K562 (cell line): ENCODE results near the gene DIS3L2. TPM values are rescaled to one million over a fixed set of nuclear protein-coding genes. Genes with fewer than 3 reads are reported as not detected.
A peak's percentile ranks its signal among the peaks of the same experiment; 100 is the strongest.

Experiments
- ATAC-seq: fragments of 200-7000 bp; cut with Tn5 transposase; 3 replicates; pipeline ENCODE4 v1.9.1; 2020; ENCODE audit warnings: moderate library complexity
- BruUV-seq: library from RNA; stranded (reverse); fragments of 400-500 nt; replicated peaks from 2 replicates; lab custom pipeline; 2021; lab: Mats Ljungman, UMichigan
- CTCF ChIA-PET: fragments of 300-600 bp; formaldehyde crosslinking; extraction: SDS; loops from one replicate; lab custom pipeline; 2021; ENCODE audit warnings: low intra/inter-chr PET ratio; lab: Yijun Ruan, JAX
- POLR2A ChIA-PET: fragments of 300-600, 350-650 bp; sonication (Branson Sonifier 250); formaldehyde crosslinking; extraction: SDS; loops from one replicate; lab custom pipeline; 2021; ENCODE audit warnings: antibody characterized with exemption, inconsistent platforms; lab: Yijun Ruan, JAX
- DNase-seq, 4 experiments: peaks; one replicate each; pipeline versions ENCODE4 v3.0.0 to v3.0.0-alpha.2; 2011 to 2018; ENCODE audit warnings: low spot score in 3 of 4, mixed read lengths in 3 of 4; ENCODE audit errors: extremely low read depth in 1 of 4
- FAIRE-seq: peaks from 2 replicates; lab custom pipeline; 2011; peaks lifted over from hg19 to GRCh38; lab: Jason Lieb, UNC
- H2AFZ ChIP-seq: 2 replicates; pipeline ENCODE4 v1.6.0; 2011; ENCODE audit warnings: low read depth, low read length, control low read depth, inconsistent platforms
- H3K27ac ChIP-seq: fragments of 200-600 bp; 3 replicates; pipeline ENCODE4 v1.8.0; 2011; ENCODE audit warnings: low read depth, mild to moderate bottlenecking, control low read depth, inconsistent platforms, low read length, moderate library complexity, mixed read lengths; ENCODE audit errors: extremely low read depth
- H3K27me3 ChIP-seq, 2 experiments: fragments of 300-600 bp in 1 of 2; 2 replicates in 1 of 2; 3 replicates in 1 of 2; pipeline versions ENCODE4 v1.6.0 to v1.8.0; 2011; ENCODE audit warnings: inconsistent platforms in 2 of 2, low read length in 2 of 2, mild to moderate bottlenecking in 1 of 2, mixed read lengths in 1 of 2, moderate library complexity in 1 of 2; ENCODE audit not compliant: control insufficient read depth in 2 of 2, insufficient read depth in 2 of 2
- H3K36me3 ChIP-seq: fragments of 300-600 bp; 3 replicates; pipeline ENCODE4 v1.8.0; 2011; ENCODE audit warnings: mild to moderate bottlenecking, low read length, inconsistent platforms; ENCODE audit not compliant: control insufficient read depth, insufficient read depth
- H3K4me1 ChIP-seq, 2 experiments: fragments of 200-600 bp in 1 of 2; replicated peaks in 1 of 2; 2 replicates in 1 of 2; 3 replicates in 1 of 2; pipeline versions ENCODE4 v1.5.1 to v1.8.0; 2011; ENCODE audit warnings: inconsistent platforms in 2 of 2, low read length in 2 of 2, mild to moderate bottlenecking in 1 of 2, mixed read lengths in 1 of 2, moderate library complexity in 1 of 2; ENCODE audit not compliant: control insufficient read depth in 2 of 2, insufficient read depth in 2 of 2
- H3K4me2 ChIP-seq: 2 replicates; pipeline ENCODE4 v1.6.1; 2011; ENCODE audit warnings: low read length, control low read depth, inconsistent platforms, mixed read lengths; ENCODE audit not compliant: insufficient read depth
- H3K4me3 ChIP-seq: fragments of 200-600 bp; sonication (generic), shearing (Covaris generic); 2 replicates; pipeline ENCODE4 v1.5.1; 2016; ENCODE audit warnings: control low read depth, inconsistent platforms
- H3K79me2 ChIP-seq: fragments of 200-600 bp; 3 replicates; pipeline ENCODE4 v1.8.0; 2011; ENCODE audit warnings: low read length, inconsistent platforms; ENCODE audit not compliant: control insufficient read depth, insufficient read depth
- H3K9ac ChIP-seq, 2 experiments: 2 replicates each; pipeline versions ENCODE4 v1.6.0 to v1.6.1; 2011; ENCODE audit warnings: low read depth in 2 of 2, low read length in 2 of 2, control low read depth in 1 of 2, inconsistent platforms in 1 of 2, mild to moderate bottlenecking in 1 of 2, mixed read lengths in 1 of 2; ENCODE audit not compliant: insufficient read depth in 1 of 2
- H3K9me1 ChIP-seq: one replicate; pipeline ENCODE4 v1.6.0; 2011; ENCODE audit warnings: inconsistent platforms, mild to moderate bottlenecking, low read length, moderate library complexity; ENCODE audit not compliant: control insufficient read depth, insufficient read depth
- H3K9me3 ChIP-seq: replicated peaks from 2 replicates; pipeline ENCODE4 v1.5.1; 2011; ENCODE audit warnings: low read depth, low read length, inconsistent platforms; ENCODE audit not compliant: control insufficient read depth, insufficient read depth
- H4K20me1 ChIP-seq: replicated peaks from 2 replicates; pipeline ENCODE4 v1.6.1; 2011; ENCODE audit warnings: low read length, inconsistent platforms, mixed read lengths; ENCODE audit not compliant: control insufficient read depth, insufficient read depth
- BCOR ChIP-seq: fragments of 450-650 bp; IDR thresholded peaks from 2 replicates; pipeline ENCODE4 v1.6.1; 2016
- CBFA2T2 ChIP-seq: fragments of 450-650 bp; conservative IDR thresholded peaks from 2 replicates; pipeline ENCODE4 v1.6.1; 2017; ENCODE audit warnings: mild to moderate bottlenecking
- ETV6 ChIP-seq, 3 experiments: fragments of 150-350 bp in 1 of 3; sonication (generic) in 1 of 3; formaldehyde crosslinking in 1 of 3; IDR thresholded peaks; 2 replicates each; pipeline versions ENCODE4 v1.6.1 to v1.8.0; 2014 to 2022; ENCODE audit warnings: borderline replicate concordance in 2 of 3, low read depth in 2 of 3, antibody characterized with exemption in 1 of 3, low read length in 1 of 3, mild to moderate bottlenecking in 1 of 3, missing genetic modification reagents in 1 of 3
- FOXP1 ChIP-seq: sonication (generic); formaldehyde crosslinking; IDR thresholded peaks from 2 replicates; pipeline ENCODE4 v1.8.0; 2022; ENCODE audit warnings: mild to moderate bottlenecking, missing genetic modification reagents
- KHSRP ChIP-seq: fragments of 450-650 bp; IDR thresholded peaks from 2 replicates; pipeline ENCODE4 v1.6.1; 2017
- POLR2B ChIP-seq: fragments of 450-650 bp; IDR thresholded peaks from 2 replicates; pipeline ENCODE4 v1.6.1; 2018; ENCODE audit warnings: low read depth; ENCODE audit not compliant: partially characterized antibody
- SMAD4 ChIP-seq: fragments of 250-450 bp; sonication (Bioruptor Pico); conservative IDR thresholded peaks from 2 replicates; pipeline ENCODE4 v1.8.0; 2021; ENCODE audit warnings: inconsistent platforms, mild to moderate bottlenecking, moderate library complexity
- SMC3 ChIP-seq: conservative IDR thresholded peaks from 2 replicates; pipeline ENCODE4 v1.6.1; 2011; ENCODE audit warnings: low read depth, low read length, improper control_type of control experiment; ENCODE audit not compliant: insufficient read depth
- SP1 ChIP-seq: sonication (generic); formaldehyde crosslinking; IDR thresholded peaks from 2 replicates; pipeline ENCODE4 v1.8.1; 2022; ENCODE audit warnings: mild to moderate bottlenecking, missing genetic modification reagents
- SUPT5H ChIP-seq: fragments of 450-650 bp; IDR thresholded peaks from 2 replicates; pipeline ENCODE4 v1.6.1; 2016
- TFE3 ChIP-seq: fragments of 450-650 bp; formaldehyde crosslinking; IDR thresholded peaks from 2 replicates; pipeline ENCODE4 v1.4.0; 2020; ENCODE audit warnings: mild to moderate bottlenecking, mixed read lengths
- TSC22D4 ChIP-seq: fragments of 450-650 bp; IDR thresholded peaks from 2 replicates; pipeline ENCODE4 v1.6.1; 2016; ENCODE audit warnings: missing genetic modification characterization, missing biosample characterization, control low read depth
- ZNF217 ChIP-seq: sonication (generic); formaldehyde crosslinking; IDR thresholded peaks from 2 replicates; pipeline ENCODE4 v1.8.0; 2022; ENCODE audit warnings: mild to moderate bottlenecking, missing genetic modification reagents
- ZNF282 ChIP-seq: sonication (generic); formaldehyde crosslinking; IDR thresholded peaks from 2 replicates; pipeline ENCODE4 v1.8.1; 2023; ENCODE audit warnings: missing genetic modification reagents
- ZNF316 ChIP-seq: fragments of 450-650 bp; IDR thresholded peaks from 2 replicates; pipeline ENCODE4 v1.6.1; 2016
- ZNF740 ChIP-seq, 3 experiments: fragments of 200-800 bp in 1 of 3; sonication (Bioruptor generic) in 1 of 3; sonication (generic) in 1 of 3; formaldehyde crosslinking in 1 of 3; IDR thresholded peaks; 2 replicates each; pipeline versions ENCODE4 v1.6.1 to v1.8.0; 2016 to 2022; ENCODE audit warnings: mild to moderate bottlenecking in 2 of 3, missing compliant biosample characterization in 2 of 3, missing genetic modification characterization in 2 of 3, missing genetic modification reagents in 1 of 3
- WGBS: fragments of 100-300 bp; shearing (Covaris generic); methylation state at CpG from one replicate; pipeline ENCODE4 v1.1.6; 2016; ENCODE audit warnings: low coverage, mixed read lengths; ENCODE audit not compliant: insufficient coverage; ENCODE audit errors: missing lambda C conversion rate; 5-methylcytosine and 5-hydroxymethylcytosine counted together
- in situ Hi-C: fragments of 300-500 bp; cut with MboI; formaldehyde crosslinking; loops from 4 replicates; pipeline ENCODE4 v1.15.0; 2018; ENCODE audit warnings: inconsistent platforms, mixed read lengths
- intact Hi-C: fragments of 100-400 bp; cut with micrococcal nuclease; formaldehyde crosslinking; loops from 2 replicates; pipeline ENCODE4 v1.14.2; 2022
- polyA plus RNA-seq, 8 experiments: library from polyadenylated mRNA; depleted of rRNA in 4 of 8; stranded (reverse) in 5 of 8; unstranded in 3 of 8; fragments of >200 nt; fragmentation: Nextera tagmentation in 2 of 8; fragmentation: Illumina TruSeq in 1 of 8; extraction: Ambion mirVana in 2 of 8; extraction: Trizol in 1 of 8; gene quantifications; 2 replicates each; pipeline versions ENCODE4 v1.2.1 to v1.2.3, GENCODE V29; 2011 to 2014; ENCODE audit warnings: inconsistent platforms in 1 of 8, missing spikeins in 1 of 8
- total RNA-seq, 7 experiments: library from RNA; depleted of rRNA in 6 of 7; stranded (reverse); fragments of >200 nt in 6 of 7; fragmentation: Illumina TruSeq in 2 of 7; extraction: Trizol in 2 of 7; gene quantifications; 2 replicates each; pipeline versions ENCODE4 v1.2.1 to v1.2.3, GENCODE V29; 2011 to 2021; ENCODE audit warnings: low replicate concordance in 1 of 7

DIS3L2 gene
- total and polyA plus RNA-seq, 9 of the 15 experiments (the other 6 are each of a cell fraction or from before 2014, with no cell fraction given): 1.5 to 19.2 (median 11.2) TPM

- Histone ChIP-seq H2AFZ (no peak overlapping the region), H3K9me1 (no peaks in the 10 kb centered on the region), H3K36me3 (peaks cover 26% of the 10 kb centered on the region; the same call in 1 of the 3 replicates), H3K9ac (no peak overlapping the region), H4K20me1 (no peaks in the 10 kb centered on the region), H3K4me2 (no peak overlapping the region), H3K4me3 (no peak overlapping the region), H3K27me3 (no peaks in the 10 kb centered on the region), H3K27ac (no peak overlapping the region), H3K9me3 (no peaks in the 10 kb centered on the region), H3K79me2 (no peaks in the 10 kb centered on the region), H3K4me1 (no peaks in the 10 kb centered on the region)
- ATAC-seq: no peak
- POLR2A ChIA-PET: interaction anchor here (0.7 kb wide), 1 partner anchor 118 kb away, joined by 3 read pairs; no protein-coding TSS in a partner anchor
- no TSS peak for BruUV-seq
- CTCF ChIA-PET: no interaction called here
- no peak for TF ChIP-seq ETV6 (IDR thresholded peaks at IDR 0.05; ENCODE audit: borderline replicate concordance in 1 of 2, low read depth in 2 of 2, low read length in 1 of 2)
- TF ChIP-seq ETV6 (CRISPR knock-in tag; IDR thresholded peaks at IDR 0.05; ENCODE audit: borderline replicate concordance): no peak
- TF ChIP-seq ZNF316: peak; percentile 9; the same call in 1 of the 2 replicates
- no peak for TF ChIP-seq BCOR
- no peak for DNase-seq
- no peak for FAIRE-seq
- in situ Hi-C loops (no loop called here), intact Hi-C loops (no loop called here)
These were observed 67.1 kb downstream of the DIS3L2 start for GRCh38 chr2:232028631-232029030.

- ChIA-PET POLR2A (no interaction called here), CTCF (no interaction called here)
- in situ Hi-C loops: no loop called here
- Histone ChIP-seq H3K27me3 (no peaks in the 10 kb centered on the region), H3K4me2 (no peak overlapping the region), H3K79me2 (no peaks in the 10 kb centered on the region), H3K4me3 (no peak overlapping the region), H4K20me1 (no peaks in the 10 kb centered on the region), H3K9me1 (no peaks in the 10 kb centered on the region), H2AFZ (no peak overlapping the region), H3K9me3 (no peaks in the 10 kb centered on the region), H3K4me1 (no peaks in the 10 kb centered on the region), H3K27ac (no peak overlapping the region), H3K36me3 (peaks cover 22% of the 10 kb centered on the region; the same call in 1 of the 3 replicates), H3K9ac (no peak overlapping the region)
- intact Hi-C loops: no loop called here
- DNase-seq: no peak
- no peak for ATAC-seq
- WGBS: 48% methylated on average over 4 of the region's 4 CpGs
- FAIRE-seq: no peak
- BruUV-seq: no TSS peak
- no peak for TF ChIP-seq ZNF740 (CRISPR knock-in tag; IDR thresholded peaks at IDR 0.05)
- no peak for TF ChIP-seq ZNF740 (tag; IDR thresholded peaks at IDR 0.05)
- TF ChIP-seq SP1: no peak
- 0 out of 2 replicates have a peak, but pooled peaks have one; percentile 4 for TF ChIP-seq CBFA2T2
- TF ChIP-seq TFE3 (CRISPR knock-in tag): peak; percentile 25; the same call in 1 of the 2 replicates
- no peak for TF ChIP-seq SMAD4 (CRISPR knock-in tag)
- TF ChIP-seq SMC3: no peak
- no peak for TF ChIP-seq ZNF282
- TF ChIP-seq SUPT5H: no peak
- no peak for TF ChIP-seq TSC22D4 (tag)
- TF ChIP-seq KHSRP: no peak
- no peak for TF ChIP-seq FOXP1 (CRISPR knock-in tag)
- TF ChIP-seq POLR2B: no peak
- TF ChIP-seq ZNF217: no peak
These were observed 67.8 kb downstream of the DIS3L2 start for GRCh38 chr2:232029346-232029745.
